ENCODE measurements around the gene AKT2.
"Not testable (repeated sequence)": the region's sequence is repeated elsewhere in the genome, so short reads cannot be mapped to it uniquely, and the experiment has no call there.

AKT2 gene

GRCh38 chr19:40284501-40285352 is at the start of gene AKT2:
TSS of gene AKT2 (minus strand) at chr19:40285345. CDS start at chr19:40265267, 20,078 bp downstream.
- peak within 1 kb of the TSS; percentile 99 for H3K27ac Mint-ChIP-seq

GRCh38 chr19:40333083-40333482 is 47.9 kb upstream of the AKT2 start:
- not testable (repeated sequence) for H3K27ac Mint-ChIP-seq; H3K9me3 Mint-ChIP-seq; H3K4me1 Mint-ChIP-seq (ENCODE audit: low read depth); H3K27me3 Mint-ChIP-seq; H3K4me3 Mint-ChIP-seq
- peaks cover 46% of the 10 kb centered on the region for H3K36me3 Mint-ChIP-seq (ENCODE audit: low read depth)

More at GRCh38 chr19:40284501-40285352, at the start of gene AKT2:
- Mint-ChIP-seq H3K36me3 (ENCODE audit: low read depth) (peaks cover 5% of the 10 kb centered on the region), H3K9me3 (no peaks in the 10 kb centered on the region), H3K27me3 (no peaks in the 10 kb centered on the region), H3K4me1 (ENCODE audit: low read depth) (peaks cover 59% of the 10 kb centered on the region), H3K4me3 (peak within 1 kb of the TSS; percentile 95)

DNA sequence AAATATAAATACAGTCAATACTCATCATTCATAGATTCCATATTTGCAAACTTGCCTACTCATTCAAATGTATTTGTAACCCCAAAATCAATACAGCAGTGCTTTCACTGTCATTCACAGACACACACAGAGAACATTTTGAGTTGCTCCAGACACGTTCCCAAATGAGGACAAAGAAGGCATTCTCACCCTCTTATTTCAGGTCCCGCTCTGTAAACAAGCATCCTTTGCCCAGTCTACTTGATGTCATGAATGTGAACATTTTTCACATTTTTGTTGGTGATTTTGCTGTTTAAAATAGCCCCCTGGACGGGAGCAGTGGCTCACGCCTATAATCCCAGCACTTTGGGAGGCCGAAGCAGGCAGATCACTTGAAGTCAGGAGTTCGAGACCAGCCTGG is 47.5 kb upstream of the AKT2 start:
- Mint-ChIP-seq H3K9me3 (no peaks in the 10 kb centered on the region), H3K4me3 (no peak overlapping the region), H3K27ac (no peak overlapping the region), H3K27me3 (no peaks in the 10 kb centered on the region), H3K36me3 (ENCODE audit: low read depth) (peaks cover 47% of the 10 kb centered on the region), H3K4me1 (ENCODE audit: low read depth) (no peaks in the 10 kb centered on the region)

- H3K27me3 Mint-ChIP-seq, result no peaks in the 10 kb centered on the region
- no peaks in the 10 kb centered on the region for H3K9me3 Mint-ChIP-seq
- H3K4me3 Mint-ChIP-seq, result no peak overlapping the region
- peaks cover 50% of the 10 kb centered on the region for H3K36me3 Mint-ChIP-seq (ENCODE audit: low read depth)
- no peak overlapping the region for H3K27ac Mint-ChIP-seq
- no peaks in the 10 kb centered on the region for H3K4me1 Mint-ChIP-seq (ENCODE audit: low read depth)
These were observed 45.9 kb upstream of the AKT2 start for GRCh38 chr19:40331052-40331451.

DNA sequence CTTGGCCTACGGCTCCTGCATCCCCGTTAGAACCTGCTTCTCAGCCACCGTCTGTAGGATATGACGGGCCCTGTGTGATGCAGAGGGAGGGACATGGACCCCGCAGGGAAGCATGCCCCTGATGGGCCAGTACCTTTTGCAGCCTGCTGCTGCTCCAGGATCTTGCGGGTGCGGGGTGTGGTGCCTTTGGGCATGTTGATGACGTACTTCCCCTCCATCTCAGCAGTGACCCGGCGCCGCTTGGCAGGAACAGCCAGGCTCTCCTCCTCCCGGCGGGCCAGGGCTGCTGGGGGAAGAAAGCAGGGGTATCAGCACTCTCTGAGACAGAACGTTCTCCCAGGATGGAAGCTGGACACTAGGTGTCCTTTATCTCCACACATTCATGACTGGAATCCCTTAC is 41.1 kb upstream of the AKT2 start:
- H3K4me1 Mint-ChIP-seq (ENCODE audit: low read depth), result no peaks in the 10 kb centered on the region
- H3K9me3 Mint-ChIP-seq, result no peaks in the 10 kb centered on the region
- H3K27me3 Mint-ChIP-seq, result no peaks in the 10 kb centered on the region
- H3K4me3 Mint-ChIP-seq, result no peak overlapping the region
- no peak overlapping the region for H3K27ac Mint-ChIP-seq
- peaks cover 49% of the 10 kb centered on the region for H3K36me3 Mint-ChIP-seq (ENCODE audit: low read depth)

DNA sequence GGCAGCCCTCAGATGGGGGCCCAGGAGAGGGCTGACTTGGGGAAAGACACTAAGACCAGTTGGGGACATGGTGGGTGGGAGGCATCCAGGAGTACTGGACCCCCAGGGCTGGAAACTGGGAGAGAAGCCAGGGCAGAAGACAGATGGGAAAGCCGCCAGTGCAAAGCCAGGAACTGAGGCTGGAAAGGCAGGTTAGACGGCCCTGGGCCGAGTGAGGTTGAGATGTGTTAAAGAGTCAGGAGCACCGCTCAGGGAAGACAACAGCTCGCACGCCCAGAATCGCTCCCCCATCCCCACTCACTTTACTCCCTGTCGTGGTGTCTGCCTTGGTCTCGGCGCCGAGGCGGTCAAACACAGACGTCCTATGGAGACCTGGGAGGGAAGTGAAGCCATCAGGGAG is 38.6 kb upstream of the AKT2 start:
- Mint-ChIP-seq H3K27me3 (no peaks in the 10 kb centered on the region), H3K27ac (no peak overlapping the region), H3K36me3 (ENCODE audit: low read depth) (peaks cover 57% of the 10 kb centered on the region), H3K4me3 (no peak overlapping the region), H3K4me1 (ENCODE audit: low read depth) (no peaks in the 10 kb centered on the region), H3K9me3 (no peaks in the 10 kb centered on the region)

DNA sequence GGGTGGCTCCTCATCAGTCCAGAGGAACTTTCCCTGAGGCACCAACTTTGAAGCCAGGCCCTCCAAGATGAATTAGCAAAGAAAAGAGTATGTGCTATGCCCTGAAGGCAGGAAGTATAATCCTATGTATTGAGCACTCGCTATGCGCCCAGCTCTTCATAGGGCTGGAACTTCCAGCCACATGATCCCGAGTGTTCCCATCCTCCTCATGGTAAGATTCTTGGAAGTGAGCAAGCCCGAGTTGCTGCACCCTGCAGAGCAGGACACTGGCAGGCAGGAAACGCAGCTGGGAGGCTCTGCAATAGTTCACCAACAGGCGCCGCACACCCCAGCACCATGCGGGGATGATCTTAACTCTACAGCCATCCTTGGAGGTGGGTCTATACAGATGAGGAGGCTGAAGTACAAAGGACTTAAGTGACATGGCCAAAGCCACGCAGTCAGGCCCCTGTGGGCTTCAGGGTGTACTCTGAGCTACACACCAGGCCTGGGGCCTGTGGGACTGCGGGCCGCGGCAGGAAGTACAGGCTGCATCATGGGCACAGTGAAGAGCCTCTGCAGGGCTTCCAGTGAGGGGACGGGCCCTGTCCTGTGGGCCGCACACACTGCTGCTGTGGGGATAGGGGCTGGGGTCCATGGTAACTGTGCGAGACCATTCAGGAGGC is 37.9 kb upstream of the AKT2 start:
- Mint-ChIP-seq H3K36me3 (ENCODE audit: low read depth) (peaks cover 60% of the 10 kb centered on the region), H3K4me1 (ENCODE audit: low read depth) (no peaks in the 10 kb centered on the region), H3K4me3 (no peak overlapping the region), H3K27ac (no peak overlapping the region), H3K27me3 (no peaks in the 10 kb centered on the region), H3K9me3 (no peaks in the 10 kb centered on the region)

DNA sequence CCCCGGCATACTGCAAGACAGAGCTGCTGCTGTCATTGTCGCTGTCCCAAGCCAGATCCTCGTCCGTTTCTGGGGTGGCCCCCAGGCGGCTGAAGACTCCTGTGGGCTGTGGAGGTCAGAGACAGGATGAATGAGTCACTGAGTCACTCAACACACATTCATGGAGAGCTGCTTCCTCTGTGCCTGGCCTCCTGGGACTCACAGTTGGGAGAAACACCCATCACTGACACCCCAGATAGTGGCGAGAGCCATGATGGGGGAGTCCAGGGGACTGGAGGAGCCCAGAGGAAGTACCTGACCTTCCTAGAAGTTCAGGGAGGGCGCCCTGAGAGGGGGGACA is 37.1 kb upstream of the AKT2 start:
- H3K27me3 Mint-ChIP-seq, result no peaks in the 10 kb centered on the region
- H3K9me3 Mint-ChIP-seq, result no peaks in the 10 kb centered on the region
- H3K36me3 Mint-ChIP-seq (ENCODE audit: low read depth), result peaks cover 54% of the 10 kb centered on the region
- no peaks in the 10 kb centered on the region for H3K4me1 Mint-ChIP-seq (ENCODE audit: low read depth)
- H3K4me3 Mint-ChIP-seq, result no peak overlapping the region
- H3K27ac Mint-ChIP-seq, result no peak overlapping the region

GRCh38 chr19:40321566-40322270 is 36.6 kb upstream of the AKT2 start:
- H3K36me3 Mint-ChIP-seq (ENCODE audit: low read depth), result peaks cover 53% of the 10 kb centered on the region
- H3K9me3 Mint-ChIP-seq, result no peaks in the 10 kb centered on the region
- no peak overlapping the region for H3K4me3 Mint-ChIP-seq
- H3K4me1 Mint-ChIP-seq (ENCODE audit: low read depth), result no peaks in the 10 kb centered on the region
- H3K27ac Mint-ChIP-seq, result no peak overlapping the region
- H3K27me3 Mint-ChIP-seq, result no peaks in the 10 kb centered on the region

- no peaks in the 10 kb centered on the region for H3K9me3 Mint-ChIP-seq
These were observed 35.9 kb upstream of the AKT2 start for GRCh38 chr19:40321076-40321475.

GRCh38 chr19:40320558-40320935 is 35.4 kb upstream of the AKT2 start:
- Mint-ChIP-seq H3K27ac (no peak overlapping the region), H3K4me3 (no peak overlapping the region), H3K36me3 (ENCODE audit: low read depth) (peaks cover 46% of the 10 kb centered on the region), H3K9me3 (no peaks in the 10 kb centered on the region), H3K4me1 (ENCODE audit: low read depth) (no peaks in the 10 kb centered on the region), H3K27me3 (no peaks in the 10 kb centered on the region)

More at GRCh38 chr19:40321076-40321475, 35.9 kb upstream of the AKT2 start:
- no peak overlapping the region for H3K4me3 Mint-ChIP-seq
- H3K36me3 Mint-ChIP-seq (ENCODE audit: low read depth), result peaks cover 51% of the 10 kb centered on the region
- no peak overlapping the region for H3K27ac Mint-ChIP-seq
- H3K4me1 Mint-ChIP-seq (ENCODE audit: low read depth), result no peaks in the 10 kb centered on the region
- H3K27me3 Mint-ChIP-seq, result no peaks in the 10 kb centered on the region

DNA sequence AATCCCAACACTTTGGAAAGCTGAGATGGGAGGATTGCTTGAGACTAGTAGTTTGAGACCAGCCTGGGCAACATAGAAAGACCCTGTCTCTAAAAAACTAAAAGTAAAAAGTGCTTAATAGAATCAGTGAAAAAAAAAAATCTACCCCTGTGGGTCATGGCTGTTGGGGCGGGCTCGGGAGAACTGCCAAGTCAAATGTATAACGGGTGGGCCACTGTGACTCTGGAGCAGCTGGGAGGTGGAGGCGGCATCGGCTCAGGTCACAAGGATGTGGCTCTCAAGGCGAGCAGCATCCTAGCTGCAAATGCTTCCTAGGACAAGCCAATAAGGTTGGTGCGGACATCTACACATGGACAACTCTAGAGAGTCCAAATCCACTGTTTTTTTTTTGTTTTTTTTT is 32.2 kb upstream of the AKT2 start:
- Mint-ChIP-seq H3K9me3 (no peaks in the 10 kb centered on the region), H3K27ac (no peak overlapping the region), H3K27me3 (no peaks in the 10 kb centered on the region), H3K4me3 (no peak overlapping the region), H3K36me3 (ENCODE audit: low read depth) (peaks cover 23% of the 10 kb centered on the region), H3K4me1 (ENCODE audit: low read depth) (no peaks in the 10 kb centered on the region)

GRCh38 chr19:40315812-40316470 is 30.8 kb upstream of the AKT2 start:
- no peak overlapping the region for H3K4me3 Mint-ChIP-seq
- H3K4me1 Mint-ChIP-seq (ENCODE audit: low read depth), result no peaks in the 10 kb centered on the region
- H3K36me3 Mint-ChIP-seq (ENCODE audit: low read depth), result peaks cover 18% of the 10 kb centered on the region
- H3K9me3 Mint-ChIP-seq, result no peaks in the 10 kb centered on the region
- H3K27me3 Mint-ChIP-seq, result no peaks in the 10 kb centered on the region
- no peak overlapping the region for H3K27ac Mint-ChIP-seq

- H3K4me3 Mint-ChIP-seq, result no peak overlapping the region
- no peaks in the 10 kb centered on the region for H3K9me3 Mint-ChIP-seq
- no peaks in the 10 kb centered on the region for H3K4me1 Mint-ChIP-seq (ENCODE audit: low read depth)
- H3K27me3 Mint-ChIP-seq, result no peaks in the 10 kb centered on the region
- H3K36me3 Mint-ChIP-seq (ENCODE audit: low read depth), result peaks cover 5% of the 10 kb centered on the region
- no peak overlapping the region for H3K27ac Mint-ChIP-seq
These were observed 29.5 kb upstream of the AKT2 start for GRCh38 chr19:40314656-40315055.

Measured in stimulated activated naive CD8-positive, alpha-beta T cell treated with anti-CD3 and anti-CD28 coated beads, Interleukin-15, Interleukin-2, amounts not matched to agents 100 ng/mL and 50 ng/mL, for 24 hours (primary cell).